IMR-90 (cell line): Measurements from ENCODE around the gene EIF3L. TPM values are rescaled to one million over a fixed set of nuclear protein-coding genes. Genes with fewer than 3 reads are reported as not detected.

ENCODE experiments used
- ATAC-seq: fragments of 200-7000 bp; cut with Tn5 transposase; 2 replicates; pipeline ENCODE4 v1.9.1; 2020; ENCODE audit warnings: low read depth, mild to moderate bottlenecking, moderate library complexity
- BruUV-seq: library from RNA; stranded (reverse); fragments of 400-500 nt; replicated peaks from 2 replicates; lab custom pipeline; 2021; lab: Mats Ljungman, UMichigan
- CTCF ChIA-PET: fragments of 300-600 bp; formaldehyde crosslinking; extraction: SDS; loops from one replicate; lab custom pipeline; 2021; ENCODE audit warnings: antibody characterized with exemption; lab: Yijun Ruan, JAX
- POLR2A ChIA-PET: fragments of 300-600 bp; sonication (Branson Sonifier 250); formaldehyde crosslinking; loops from one replicate; lab custom pipeline; 2022; ENCODE audit warnings: antibody characterized with exemption; ENCODE audit not compliant: unreplicated experiment; lab: Charles Lee
- DNase-seq: peaks from one replicate; pipeline ENCODE4 v3.0.0; 2013
- H2AFZ ChIP-seq: replicated peaks from 2 replicates; pipeline ENCODE3; 2013; ENCODE audit warnings: low read length, mild to moderate bottlenecking; ENCODE audit not compliant: poor library complexity
- H2AK5ac ChIP-seq: 2 replicates; pipeline ENCODE4 v1.6.1; 2013; ENCODE audit warnings: low read depth, low read length, inconsistent platforms
- H2AK9ac ChIP-seq: replicated peaks from 2 replicates; pipeline ENCODE3; 2013; ENCODE audit warnings: mild to moderate bottlenecking, low read depth, low read length, moderate library complexity; ENCODE audit not compliant: poor library complexity
- H2BK120ac ChIP-seq: 2 replicates; pipeline ENCODE4 v1.6.1; 2013; ENCODE audit warnings: low read depth, low read length, inconsistent platforms
- H2BK15ac ChIP-seq: 3 replicates; pipeline ENCODE4 v1.6.1; 2013; ENCODE audit warnings: low read depth, low read length, inconsistent platforms
- H2BK20ac ChIP-seq: 2 replicates; pipeline ENCODE4 v1.6.1; 2013; ENCODE audit warnings: low read depth, mild to moderate bottlenecking, inconsistent platforms, low read length, moderate library complexity
- H2BK5ac ChIP-seq: 2 replicates; pipeline ENCODE4 v1.6.1; 2013; ENCODE audit warnings: mild to moderate bottlenecking, low read depth, low read length, inconsistent platforms; ENCODE audit not compliant: poor library complexity, severe bottlenecking
- H3K14ac ChIP-seq: replicated peaks from 2 replicates; pipeline ENCODE4 v1.6.1; 2013; ENCODE audit warnings: low read depth, low read length, inconsistent platforms
- H3K18ac ChIP-seq: 2 replicates; pipeline ENCODE4 v1.6.1; 2013; ENCODE audit warnings: low read depth, low read length, control low read depth
- H3K23ac ChIP-seq: 2 replicates; pipeline ENCODE4 v1.6.1; 2013; ENCODE audit warnings: low read depth, low read length, inconsistent platforms
- H3K27ac ChIP-seq: 2 replicates; pipeline ENCODE4 v1.5.1; 2013; ENCODE audit warnings: mild to moderate bottlenecking, control low read depth, low read length; ENCODE audit not compliant: insufficient read depth
- H3K27me3 ChIP-seq: 2 replicates; pipeline ENCODE4 v1.6.1; 2013; ENCODE audit warnings: low read length; ENCODE audit not compliant: control insufficient read depth, insufficient read depth
- H3K36me3 ChIP-seq: 2 replicates; pipeline ENCODE4 v1.6.1; 2013; ENCODE audit warnings: low read length, mixed read lengths; ENCODE audit not compliant: control insufficient read depth, insufficient read depth
- H3K4ac ChIP-seq: 2 replicates; pipeline ENCODE4 v1.6.1; 2013; ENCODE audit warnings: low read depth, low read length, inconsistent platforms
- H3K4me1 ChIP-seq: 2 replicates; pipeline ENCODE4 v1.6.1; 2013; ENCODE audit warnings: low read length, mixed read lengths; ENCODE audit not compliant: control insufficient read depth, insufficient read depth
- H3K4me2 ChIP-seq: 2 replicates; pipeline ENCODE4 v1.6.1; 2013; ENCODE audit warnings: low read depth, mild to moderate bottlenecking, control low read depth, low read length, moderate library complexity
- H3K4me3 ChIP-seq: 2 replicates; pipeline ENCODE4 v1.5.1; 2013; ENCODE audit warnings: low read depth, mild to moderate bottlenecking, control low read depth, low read length, moderate library complexity; ENCODE audit not compliant: insufficient read depth
- H3K56ac ChIP-seq: 2 replicates; pipeline ENCODE4 v1.6.1; 2013; ENCODE audit warnings: low read length, inconsistent platforms; ENCODE audit not compliant: insufficient read depth; ENCODE audit errors: extremely low read depth
- H3K79me1 ChIP-seq, 2 experiments: 2 replicates each; pipeline ENCODE4 v1.6.1; 2013; ENCODE audit warnings: low read length in 2 of 2, inconsistent platforms in 1 of 2, low read depth in 1 of 2
- H3K9ac ChIP-seq: 2 replicates; pipeline ENCODE4 v1.6.1; 2013; ENCODE audit warnings: low read depth, low read length, control low read depth
- H3K9me1 ChIP-seq: 2 replicates; pipeline ENCODE4 v1.6.1; 2013; ENCODE audit warnings: low read length, inconsistent platforms; ENCODE audit not compliant: insufficient read depth
- H3K9me3 ChIP-seq: 2 replicates; pipeline ENCODE4 v1.6.1; 2013; ENCODE audit warnings: low read length; ENCODE audit not compliant: control insufficient read depth, insufficient read depth
- H4K20me1 ChIP-seq: 2 replicates; pipeline ENCODE4 v1.6.1; 2013; ENCODE audit warnings: low read length, inconsistent platforms; ENCODE audit not compliant: insufficient read depth
- H4K5ac ChIP-seq: 2 replicates; pipeline ENCODE4 v1.6.1; 2013; ENCODE audit warnings: mild to moderate bottlenecking, low read depth, low read length, control low read depth
- H4K8ac ChIP-seq, 2 experiments: 2 replicates each; pipeline ENCODE4 v1.6.1; 2013; ENCODE audit warnings: low read depth in 2 of 2, low read length in 2 of 2, control low read depth in 1 of 2, inconsistent platforms in 1 of 2
- H4K91ac ChIP-seq: 2 replicates; pipeline ENCODE4 v1.6.1; 2013; ENCODE audit warnings: low read depth, low read length, inconsistent platforms; ENCODE audit not compliant: insufficient read depth
- BHLHE40 ChIP-seq: fragments of 150-350 bp; IDR thresholded peaks from 2 replicates; pipeline ENCODE4 v1.6.1; 2016; ENCODE audit warnings: mild to moderate bottlenecking, low read depth, low read length
- CEBPB ChIP-seq: IDR thresholded peaks from 2 replicates; pipeline ENCODE4 v1.6.1; 2012; ENCODE audit warnings: low read depth, low read length, improper control_type of control experiment
- CHD1 ChIP-seq: IDR thresholded peaks from 2 replicates; pipeline ENCODE4 v1.6.1; 2012; ENCODE audit warnings: low read depth, low read length, improper control_type of control experiment
- ELK1 ChIP-seq: fragments of 150-350 bp; IDR thresholded peaks from 2 replicates; pipeline ENCODE4 v1.6.1; 2016; ENCODE audit warnings: low read depth, mild to moderate bottlenecking, low read length, moderate library complexity, borderline replicate concordance
- FOS ChIP-seq: fragments of 150-350 bp; IDR thresholded peaks from 2 replicates; pipeline ENCODE4 v1.6.1; 2016; ENCODE audit warnings: low read depth, low read length
- MAFK ChIP-seq: IDR thresholded peaks from 2 replicates; pipeline ENCODE4 v1.6.1; 2012; ENCODE audit warnings: low read depth, low read length, improper control_type of control experiment
- MAZ ChIP-seq: IDR thresholded peaks from 2 replicates; pipeline ENCODE4 v1.6.1; 2012; ENCODE audit warnings: low read depth, mild to moderate bottlenecking, low read length, improper control_type of control experiment, moderate library complexity, borderline replicate concordance
- MXI1 ChIP-seq: IDR thresholded peaks from 2 replicates; pipeline ENCODE4 v1.6.1; 2012; ENCODE audit warnings: low read depth, mild to moderate bottlenecking, low read length, moderate library complexity, borderline replicate concordance
- NFE2L2 ChIP-seq: fragments of 150-350 bp; IDR thresholded peaks from 2 replicates; pipeline ENCODE4 v1.6.1; 2016; ENCODE audit warnings: low read depth, mild to moderate bottlenecking, low read length
- POLR2A ChIP-seq: IDR thresholded peaks from 2 replicates; pipeline ENCODE4 v1.6.1; 2012; ENCODE audit warnings: mild to moderate bottlenecking, low read depth, low read length
- RAD21 ChIP-seq: IDR thresholded peaks from 2 replicates; pipeline ENCODE4 v1.6.1; 2012; ENCODE audit warnings: low read length, improper control_type of control experiment
- RCOR1 ChIP-seq: IDR thresholded peaks from 2 replicates; pipeline ENCODE4 v1.6.1; 2012; ENCODE audit warnings: mild to moderate bottlenecking, low read length, improper control_type of control experiment; ENCODE audit not compliant: insufficient replicate concordance
- SMC3 ChIP-seq: fragments of 150-350 bp; IDR thresholded peaks from 2 replicates; pipeline ENCODE4 v1.6.1; 2016; ENCODE audit warnings: low read depth, mild to moderate bottlenecking, antibody characterized with exemption, low read length, moderate library complexity
- WGBS, 2 experiments: methylation state at CpG; one replicate each; pipeline versions ENCODE4 v1.1.5 to v1.1.7; 2013; ENCODE audit warnings: missing lambda C conversion rate in 2 of 2; ENCODE audit not compliant: insufficient read length in 1 of 2; ENCODE audit errors: extremely low coverage in 2 of 2; 5-methylcytosine and 5-hydroxymethylcytosine counted together
- dilution Hi-C: fragments of 300-500 bp; cut with HindIII; formaldehyde crosslinking; loops from one replicate; pipeline ENCODE4 v1.14.3; 2018; ENCODE audit warnings: low sequenced_read_pairs; ENCODE audit not compliant: unreplicated experiment
- in situ Hi-C: fragments of 300-500 bp; cut with MboI; formaldehyde crosslinking; loops from 3 replicates; pipeline ENCODE4 v1.14.3; 2019; ENCODE audit warnings: low sequenced_read_pairs, inconsistent platforms, mixed read lengths
- intact Hi-C: fragments of 100-400 bp; cut with micrococcal nuclease; formaldehyde crosslinking; loops from 2 replicates; pipeline ENCODE4 v1.10.0; 2022
- polyA plus RNA-seq, 3 experiments: library from polyadenylated mRNA; depleted of rRNA; stranded (reverse); fragments of >200 nt; gene quantifications; 2 replicates each; pipeline ENCODE4 v1.2.3, GENCODE V29; 2012; ENCODE audit warnings: low replicate concordance in 1 of 3
- total RNA-seq: library from RNA; depleted of rRNA; stranded (reverse); fragments of >200 nt; gene quantifications from 2 replicates; pipeline ENCODE4 v1.2.3, GENCODE V29; 2012
- TF ChIP-seq, protein P1 (sequence below): fragments of 150-350 bp; IDR thresholded peaks from 2 replicates; pipeline ENCODE4 v1.6.1; 2017; ENCODE audit warnings: mild to moderate bottlenecking, antibody characterized with exemption, low read length, low read depth

The EIF3L gene
- total and polyA plus RNA-seq, 2 of the 4 experiments (the other 2 are of a cell fraction): 391 to 593 TPM

GRCh38 chr22:37817705-37818408 is 31.4 kb upstream of the EIF3L start:
- no peak overlapping the region for H2BK20ac ChIP-seq
- no peaks in the 10 kb centered on the region for H4K20me1 ChIP-seq
- peak overlapping the region; percentile 27; the same call in 1 of the 2 replicates for H3K9ac ChIP-seq
- H3K4me3 ChIP-seq: peak overlapping the region; percentile 21
- peaks cover 10% of the 10 kb centered on the region for H3K4me1 ChIP-seq
- H3K18ac ChIP-seq: no peak overlapping the region; the same call in 1 of the 2 replicates
- H2AK9ac ChIP-seq: peak overlapping the region; percentile 83
- no peak overlapping the region for H2BK5ac ChIP-seq
- H4K91ac ChIP-seq: 0 out of 2 replicates have a peak overlapping the region, but pooled peaks have one; percentile 6
- H3K9me3 ChIP-seq: no peaks in the 10 kb centered on the region
- peak; percentile 97 for ATAC-seq
- peak overlapping the region; percentile 4; the same call in 1 of the 2 replicates for H4K5ac ChIP-seq
- in situ Hi-C loops (loop anchor here (5.0 kb wide), 1 partner anchor 49 kb away; no protein-coding TSS in a partner anchor), dilution Hi-C loops (no loop called here), intact Hi-C loops (loop anchor here (1.0 to 5.0 kb wide), 3 partner anchors 45 to 147 kb away; no protein-coding TSS in a partner anchor)
- BruUV-seq: no TSS peak
- WGBS, 2 experiments: 0% methylated on average over 7 of the region's 29 CpGs; no CpG with 5 or more reads in 1 of the 2 experiments
- CTCF ChIA-PET: interaction anchor here (0.6 to 3.7 kb wide), 8 partner anchors 10 to 226 kb away, joined by 3 to 21 read pairs (median 4); partner anchors contain the start of genes ANKRD54, GCAT and MICALL1
- H3K14ac ChIP-seq: peak overlapping the region; percentile 5; the same call in 1 of the 2 replicates
- peak overlapping the region; percentile 51 for H3K4me2 ChIP-seq
- H3K79me1 ChIP-seq: no peaks in the 10 kb centered on the region
- 0 out of 2 replicates have a peak overlapping the region, but pooled peaks have one; percentile 25 for H2BK120ac ChIP-seq
- H3K23ac ChIP-seq: 0 out of 2 replicates have a peak overlapping the region, but pooled peaks have one; percentile 21
- peak overlapping the region; percentile 49 for H3K4ac ChIP-seq
- H2BK15ac ChIP-seq: no peak overlapping the region; the same call in 2 of the 3 replicates
- POLR2A ChIA-PET: no interaction called here
- H2AK5ac ChIP-seq: peak overlapping the region; percentile 15; the same call in 1 of the 2 replicates
- H3K27ac ChIP-seq: peak overlapping the region; percentile 23
- peak; percentile 68 for DNase-seq
- peaks cover 12% of the 10 kb centered on the region for H3K27me3 ChIP-seq
- H3K56ac ChIP-seq: no peak overlapping the region
- H3K9me1 ChIP-seq: no peaks in the 10 kb centered on the region
- peaks cover 7% of the 10 kb centered on the region; the same call in 1 of the 2 replicates for H3K36me3 ChIP-seq
- H4K8ac ChIP-seq: peak overlapping the region; percentile 13 to 75; a peak in 2 of 4 replicates
- H2AFZ ChIP-seq: peak overlapping the region; percentile 97
- TF ChIP-seq SMC3 (peak; percentile 76), POLR2A (peak; percentile 42; the same call in 1 of the 2 replicates), ELK1 (no peak), FOS (no peak), RCOR1 (no peak), MAZ (peak; percentile 97), NFE2L2 (no peak), BHLHE40 (peak; percentile 44; the same call in 1 of the 2 replicates), CHD1 (no peak), MAFK (no peak), CEBPB (no peak), MXI1 (0 out of 2 replicates have a peak, but pooled peaks have one; percentile 2), RAD21 (peak; percentile 94)
- TF ChIP-seq, protein P1, sequence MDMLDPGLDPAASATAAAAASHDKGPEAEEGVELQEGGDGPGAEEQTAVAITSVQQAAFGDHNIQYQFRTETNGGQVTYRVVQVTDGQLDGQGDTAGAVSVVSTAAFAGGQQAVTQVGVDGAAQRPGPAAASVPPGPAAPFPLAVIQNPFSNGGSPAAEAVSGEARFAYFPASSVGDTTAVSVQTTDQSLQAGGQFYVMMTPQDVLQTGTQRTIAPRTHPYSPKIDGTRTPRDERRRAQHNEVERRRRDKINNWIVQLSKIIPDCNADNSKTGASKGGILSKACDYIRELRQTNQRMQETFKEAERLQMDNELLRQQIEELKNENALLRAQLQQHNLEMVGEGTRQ: no peak
